SK-N-SH (cell line): Measurements from ENCODE around the gene AZU1. TPM values are rescaled to one million over a fixed set of nuclear protein-coding genes. Genes with fewer than 3 reads are reported as not detected.
A peak's percentile ranks its signal among the peaks of the same experiment; 100 is the strongest.

ENCODE experiments used
- CTCF ChIA-PET: fragments of 300-600, 350-600 bp; formaldehyde crosslinking; extraction: SDS; loops from one replicate; lab custom pipeline; 2021; lab: Yijun Ruan, JAX
- POLR2A ChIA-PET: fragments of 350-600 bp; sonication (Branson Sonifier 250); formaldehyde crosslinking; extraction: SDS; loops from one replicate; lab custom pipeline; 2020; ENCODE audit warnings: antibody characterized with exemption, inconsistent platforms; lab: Yijun Ruan, JAX
- DNase-seq: peaks from one replicate; pipeline ENCODE4 v3.0.0; 2012
- H2AFZ ChIP-seq: fragments of 200-600 bp; sonication (generic); 2 replicates; pipeline ENCODE4 v1.8.1; 2016; ENCODE audit warnings: antibody characterized with exemption, mild to moderate bottlenecking, low read depth
- H3F3A ChIP-seq: fragments of 200-600 bp; sonication (generic); replicated peaks from 2 replicates; pipeline ENCODE3; 2016; ENCODE audit warnings: antibody characterized with exemption, mild to moderate bottlenecking; ENCODE audit not compliant: insufficient read depth
- H3K27ac ChIP-seq, 2 experiments: fragments of 200-500 bp in 1 of 2; fragments of 200-600 bp in 1 of 2; sonication (Bioruptor generic) in 1 of 2; sonication (generic), shearing (Covaris generic) in 1 of 2; 2 replicates each; pipeline versions ENCODE4 v1.5.1 to v1.6.1; 2014 to 2016; ENCODE audit warnings: low read depth in 2 of 2, inconsistent platforms in 1 of 2, low read length in 1 of 2, mild to moderate bottlenecking in 1 of 2, mixed read lengths in 1 of 2
- H3K27me3 ChIP-seq: fragments of 200-600 bp; sonication (generic), shearing (Covaris generic); 2 replicates; pipeline ENCODE4 v1.6.1; 2016; ENCODE audit warnings: mixed run types; ENCODE audit not compliant: insufficient read depth
- H3K36me3 ChIP-seq, 2 experiments: fragments of 200-500 bp in 1 of 2; fragments of 200-600 bp in 1 of 2; sonication (Bioruptor generic) in 1 of 2; sonication (generic) in 1 of 2; replicated peaks in 1 of 2; 2 replicates each; pipeline versions ENCODE3 to v1.5.1; 2014 to 2016; ENCODE audit warnings: low read length in 1 of 2, mild to moderate bottlenecking in 1 of 2; ENCODE audit not compliant: insufficient read depth in 2 of 2, control insufficient read depth in 1 of 2
- H3K4me1 ChIP-seq, 2 experiments: fragments of 200-500 bp in 1 of 2; fragments of 200-600 bp in 1 of 2; sonication (Bioruptor generic) in 1 of 2; sonication (generic), shearing (Covaris generic) in 1 of 2; 2 replicates each; pipeline versions ENCODE4 v1.5.1 to v1.6.1; 2014 to 2016; ENCODE audit warnings: low read depth in 1 of 2, low read length in 1 of 2, mixed run types in 1 of 2; ENCODE audit not compliant: insufficient read depth in 2 of 2, control insufficient read depth in 1 of 2
- H3K4me2 ChIP-seq: fragments of 200-600 bp; sonication (generic), shearing (Covaris generic); 2 replicates; pipeline ENCODE4 v1.6.1; 2017; ENCODE audit warnings: mixed run types
- H3K4me3 ChIP-seq, 2 experiments: fragments of 200-500 bp in 1 of 2; fragments of 200-600 bp in 1 of 2; sonication (Bioruptor generic) in 1 of 2; sonication (generic), shearing (Covaris generic) in 1 of 2; 2 replicates each; pipeline versions ENCODE4 v1.5.1 to v1.8.1; 2014 to 2016; ENCODE audit warnings: low read depth in 2 of 2, inconsistent platforms in 1 of 2, low read length in 1 of 2, mild to moderate bottlenecking in 1 of 2, mixed read lengths in 1 of 2, moderate library complexity in 1 of 2
- H3K79me2 ChIP-seq: fragments of 200-600 bp; sonication (generic); 2 replicates; pipeline ENCODE4 v1.8.1; 2017; ENCODE audit warnings: mild to moderate bottlenecking; ENCODE audit not compliant: insufficient read depth
- H3K9ac ChIP-seq: fragments of 200-600 bp; sonication (generic); 2 replicates; pipeline ENCODE4 v1.6.1; 2017; ENCODE audit warnings: mixed run types
- H3K9me2 ChIP-seq: fragments of 200-600 bp; sonication (generic); 2 replicates; pipeline ENCODE4 v1.6.1; 2017; ENCODE audit warnings: mixed run types
- H3K9me3 ChIP-seq: fragments of 200-600 bp; sonication (generic); 2 replicates; pipeline ENCODE4 v1.6.1; 2017; ENCODE audit warnings: mixed run types, mild to moderate bottlenecking, moderate library complexity
- H4K20me1 ChIP-seq: fragments of 200-600 bp; sonication (generic); 2 replicates; pipeline ENCODE4 v1.6.1; 2017; ENCODE audit warnings: mild to moderate bottlenecking, mixed run types; ENCODE audit not compliant: insufficient read depth
- CTCF ChIP-seq: fragments of 200-600 bp; sonication (generic); IDR thresholded peaks from 2 replicates; pipeline ENCODE4 v1.6.1; 2017; ENCODE audit warnings: antibody characterized with exemption, mild to moderate bottlenecking, moderate library complexity
- FOSL2 ChIP-seq: IDR thresholded peaks from 2 replicates; pipeline ENCODE4 v1.4.0; 2012; ENCODE audit warnings: low read depth, mild to moderate bottlenecking, moderate library complexity, borderline replicate concordance
- FOXJ3 ChIP-seq: sonication (generic); formaldehyde crosslinking; IDR thresholded peaks from 2 replicates; pipeline ENCODE4 v1.5.1; 2020; ENCODE audit warnings: mild to moderate bottlenecking, missing genetic modification reagents
- MAX ChIP-seq: IDR thresholded peaks from 2 replicates; pipeline ENCODE4 v1.4.0; 2012; ENCODE audit warnings: low read depth
- RAD21 ChIP-seq: IDR thresholded peaks from 2 replicates; pipeline ENCODE4 v1.6.1; 2012; ENCODE audit warnings: mild to moderate bottlenecking, low read length
- REST ChIP-seq: IDR thresholded peaks from 2 replicates; pipeline ENCODE4 v1.6.1; 2012; ENCODE audit warnings: mild to moderate bottlenecking, low read depth, low read length, moderate library complexity
- SMC3 ChIP-seq: IDR thresholded peaks from 2 replicates; pipeline ENCODE4 v1.6.1; 2012; ENCODE audit warnings: low read depth, low read length, improper control_type of control experiment
- YY1 ChIP-seq: IDR thresholded peaks from 2 replicates; pipeline ENCODE4 v1.4.0; 2012; ENCODE audit warnings: low read depth, mild to moderate bottlenecking
- ZBTB33 ChIP-seq: IDR thresholded peaks from 2 replicates; pipeline ENCODE4 v1.4.0; 2012; ENCODE audit warnings: low read depth, borderline replicate concordance
- WGBS: methylation state at CpG from one replicate; pipeline ENCODE4 v1.1.6; 2017; ENCODE audit warnings: low lambda C conversion rate; 5-methylcytosine and 5-hydroxymethylcytosine counted together
- polyA plus RNA-seq, 3 experiments: library from polyadenylated mRNA; depleted of rRNA; stranded (reverse); fragments of >200 nt; gene quantifications; 2 replicates each; pipeline ENCODE4 v1.2.3, GENCODE V29; 2012

AZU1 gene
- polyA plus RNA-seq, 1 of the 3 experiments (the other 2 are of a cell fraction), result 0.15 TPM

- no peak for DNase-seq
- H3K4me3 ChIP-seq, result no peak overlapping the region
- TF ChIP-seq MAX (peak; percentile 61; the same call in 1 of the 2 replicates), SMC3 (no peak), REST (no peak), FOSL2 (peak; percentile 62; the same call in 1 of the 2 replicates), CTCF (no peak), ZBTB33 (no peak), YY1 (no peak), FOXJ3 (CRISPR knock-in tag) (no peak), RAD21 (no peak)
- TF ChIP-seq, all 33 proteins: peak for 2
- H3K27me3 ChIP-seq, result no peaks in the 10 kb centered on the region
- no peak overlapping the region for H3K4me2 ChIP-seq
- H3K9ac ChIP-seq, result no peak overlapping the region
- H3K4me1 ChIP-seq, result peaks cover 4 to 16% of the 10 kb centered on the region in 2 experiments; a peak in 2 of 4 replicates
- peak overlapping the region in 1 of 2 experiments; percentile 67; a peak in 1 of 4 replicates for H3K27ac ChIP-seq
- no peak overlapping the region for H2AFZ ChIP-seq
- no peaks in the 10 kb centered on the region for H3K79me2 ChIP-seq
- H3K9me3 ChIP-seq, result no peaks in the 10 kb centered on the region
- peaks cover 22% of the 10 kb centered on the region for H3F3A ChIP-seq
- POLR2A ChIA-PET, result no interaction called here
- no peaks in the 10 kb centered on the region for H4K20me1 ChIP-seq
- 63% methylated on average over 21 of the region's 29 CpGs for WGBS
- CTCF ChIA-PET, result no interaction called here
- no peaks in the 10 kb centered on the region for H3K9me2 ChIP-seq
- H3K36me3 ChIP-seq, result peaks cover 0 to 33% of the 10 kb centered on the region in 2 experiments
Measured at GRCh38 chr19:869245-870177, 41.9 kb downstream of the AZU1 start.
